Neural crest cell (in vitro differentiated cells): ENCODE data around the gene LRRC7. TPM values are rescaled to one million over a fixed set of nuclear protein-coding genes. Genes with fewer than 3 reads are reported as not detected.

Source experiments
- DNase-seq: peaks from one replicate; pipeline ENCODE4 v3.0.0; 2021; ENCODE audit warnings: low read depth, mixed read lengths, low spot score
- H3K27ac Mint-ChIP-seq: one replicate; pipeline ENCODE4 v1.8.0; 2021; ENCODE audit warnings: mild to moderate bottlenecking, mixed read lengths; ENCODE audit not compliant: unreplicated experiment
- H3K27me3 Mint-ChIP-seq: 2 replicates; pipeline ENCODE4 v1.8.0; 2021; ENCODE audit warnings: low read depth, mild to moderate bottlenecking, mixed read lengths
- H3K36me3 Mint-ChIP-seq: 2 replicates; pipeline ENCODE4 v1.8.0; 2021; ENCODE audit warnings: low read depth, mild to moderate bottlenecking, mixed read lengths
- H3K4me1 Mint-ChIP-seq: 2 replicates; pipeline ENCODE4 v1.8.0; 2021; ENCODE audit warnings: mixed read lengths
- H3K4me3 Mint-ChIP-seq: one replicate; pipeline ENCODE4 v1.8.0; 2021; ENCODE audit warnings: mild to moderate bottlenecking, mixed read lengths
- H3K9me3 Mint-ChIP-seq: 2 replicates; pipeline ENCODE4 v1.8.0; 2021; ENCODE audit warnings: mixed read lengths
- total RNA-seq: library from RNA; stranded (reverse); gene quantifications from 2 replicates; pipeline ENCODE4 v1.2.1, GENCODE V29; 2021
- TF ChIP-seq, protein P1 (sequence below): fragments of 200-600 bp; sonication (generic); conservative IDR thresholded peaks from 2 replicates; pipeline ENCODE4 v1.5.0; 2021; ENCODE audit warnings: antibody characterized with exemption, mild to moderate bottlenecking

Gene LRRC7
- total RNA-seq, 1 donor from 2014 or later = 2.4 TPM

DNA sequence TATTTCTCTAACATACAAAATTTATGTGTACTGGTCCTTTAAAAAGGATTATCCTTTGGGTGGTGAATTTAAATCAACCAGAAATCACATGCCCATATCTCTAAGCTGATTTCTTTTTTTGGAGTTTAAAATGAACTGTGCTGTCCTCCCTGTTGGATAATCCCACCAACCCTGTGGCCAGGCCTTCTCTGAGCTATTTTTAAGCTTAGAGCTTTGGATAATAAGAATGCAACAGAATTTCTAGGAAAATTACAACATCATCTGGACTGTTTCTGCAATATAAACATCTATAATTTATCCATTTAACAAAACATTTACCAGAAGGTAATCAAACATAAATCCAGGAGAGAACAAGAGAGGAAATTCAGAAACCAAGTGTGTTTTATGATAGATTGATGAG, 549.3 kb downstream of the LRRC7 start:
- H3K36me3 Mint-ChIP-seq = no peaks in the 10 kb centered on the region
- no peaks in the 10 kb centered on the region for H3K27me3 Mint-ChIP-seq
- H3K4me3 Mint-ChIP-seq = no peak overlapping the region
- TF ChIP-seq, protein P1, sequence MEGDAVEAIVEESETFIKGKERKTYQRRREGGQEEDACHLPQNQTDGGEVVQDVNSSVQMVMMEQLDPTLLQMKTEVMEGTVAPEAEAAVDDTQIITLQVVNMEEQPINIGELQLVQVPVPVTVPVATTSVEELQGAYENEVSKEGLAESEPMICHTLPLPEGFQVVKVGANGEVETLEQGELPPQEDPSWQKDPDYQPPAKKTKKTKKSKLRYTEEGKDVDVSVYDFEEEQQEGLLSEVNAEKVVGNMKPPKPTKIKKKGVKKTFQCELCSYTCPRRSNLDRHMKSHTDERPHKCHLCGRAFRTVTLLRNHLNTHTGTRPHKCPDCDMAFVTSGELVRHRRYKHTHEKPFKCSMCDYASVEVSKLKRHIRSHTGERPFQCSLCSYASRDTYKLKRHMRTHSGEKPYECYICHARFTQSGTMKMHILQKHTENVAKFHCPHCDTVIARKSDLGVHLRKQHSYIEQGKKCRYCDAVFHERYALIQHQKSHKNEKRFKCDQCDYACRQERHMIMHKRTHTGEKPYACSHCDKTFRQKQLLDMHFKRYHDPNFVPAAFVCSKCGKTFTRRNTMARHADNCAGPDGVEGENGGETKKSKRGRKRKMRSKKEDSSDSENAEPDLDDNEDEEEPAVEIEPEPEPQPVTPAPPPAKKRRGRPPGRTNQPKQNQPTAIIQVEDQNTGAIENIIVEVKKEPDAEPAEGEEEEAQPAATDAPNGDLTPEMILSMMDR = no peak
- H3K9me3 Mint-ChIP-seq = no peaks in the 10 kb centered on the region
- H3K27ac Mint-ChIP-seq = no peak overlapping the region
- H3K4me1 Mint-ChIP-seq = peaks cover 7% of the 10 kb centered on the region
- DNase-seq = no peak

DNA sequence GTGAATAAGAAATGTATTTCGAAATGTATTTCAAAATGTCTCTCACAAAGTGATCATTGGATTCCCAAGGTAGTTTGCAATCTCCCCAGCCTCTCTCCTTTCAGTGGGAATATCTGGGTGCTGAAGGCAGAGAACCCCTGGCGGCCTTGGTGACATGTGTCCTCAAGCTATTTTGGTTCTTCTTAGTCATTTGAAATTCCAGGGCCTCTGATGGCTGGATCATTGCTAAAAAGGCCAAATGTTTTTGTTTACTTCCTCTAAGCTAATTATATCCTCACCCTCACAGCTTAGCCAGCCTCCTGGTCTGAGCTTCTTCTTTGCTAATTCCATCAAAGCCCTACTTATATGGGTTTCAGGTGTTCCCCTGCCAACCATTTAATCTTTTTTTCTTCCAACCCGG, 566.4 kb downstream of the LRRC7 start:
- H3K27ac Mint-ChIP-seq = no peak overlapping the region
- peaks cover 15% of the 10 kb centered on the region for H3K4me1 Mint-ChIP-seq
- DNase-seq = no peak
- H3K9me3 Mint-ChIP-seq = no peaks in the 10 kb centered on the region
- TF ChIP-seq, protein P1 = no peak
- H3K27me3 Mint-ChIP-seq = no peaks in the 10 kb centered on the region
- H3K4me3 Mint-ChIP-seq = no peak overlapping the region
- no peaks in the 10 kb centered on the region for H3K36me3 Mint-ChIP-seq

DNA sequence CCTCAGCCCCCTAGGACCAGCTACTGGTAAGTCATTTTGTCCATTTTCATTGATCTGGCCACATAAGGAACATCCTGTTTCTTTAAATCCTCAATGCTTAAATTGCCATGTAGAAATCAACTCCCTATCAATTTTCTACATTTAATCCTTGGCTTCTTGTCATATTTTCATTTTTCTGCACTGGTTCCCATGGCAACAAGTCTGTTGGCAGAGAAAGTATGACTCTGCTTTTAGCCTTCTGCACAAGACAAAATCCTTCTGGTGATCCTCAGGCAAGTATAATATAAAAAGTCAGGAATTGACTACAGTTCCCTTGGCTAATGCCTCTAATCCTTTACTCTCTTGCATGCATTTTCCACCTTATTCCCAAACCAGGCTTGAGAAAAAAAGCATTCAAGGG, 572.6 kb downstream of the LRRC7 start:
- Mint-ChIP-seq H3K4me1 (peaks cover 17% of the 10 kb centered on the region), H3K27ac (no peak overlapping the region), H3K9me3 (no peaks in the 10 kb centered on the region), H3K4me3 (no peak overlapping the region), H3K27me3 (no peaks in the 10 kb centered on the region), H3K36me3 (no peaks in the 10 kb centered on the region)
- DNase-seq = no peak
- TF ChIP-seq, protein P1 = no peak

DNA sequence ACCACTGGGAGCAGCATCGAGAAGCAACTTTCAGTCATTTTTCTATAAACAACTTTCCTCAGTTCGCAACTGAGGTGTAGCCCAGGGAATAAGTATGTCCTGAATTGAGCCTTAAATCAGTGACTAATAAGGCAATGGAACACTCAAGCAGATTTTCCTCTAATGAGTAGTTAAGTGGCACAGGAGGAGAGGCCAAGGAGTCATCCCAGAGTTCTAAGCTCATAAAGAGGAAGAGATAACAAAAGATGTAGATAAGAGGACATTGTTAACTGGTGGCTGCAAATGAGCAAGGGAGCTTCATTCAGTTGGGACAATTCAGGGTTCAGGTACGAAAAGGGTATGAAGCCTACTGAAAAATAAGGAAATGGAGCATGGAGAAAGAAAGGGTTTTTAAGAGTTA, 573.2 kb downstream of the LRRC7 start:
- Mint-ChIP-seq H3K9me3 (no peaks in the 10 kb centered on the region), H3K36me3 (no peaks in the 10 kb centered on the region), H3K4me1 (peaks cover 17% of the 10 kb centered on the region), H3K4me3 (no peak overlapping the region), H3K27me3 (no peaks in the 10 kb centered on the region), H3K27ac (no peak overlapping the region)
- DNase-seq = no peak
- TF ChIP-seq, protein P1 = no peak

DNA sequence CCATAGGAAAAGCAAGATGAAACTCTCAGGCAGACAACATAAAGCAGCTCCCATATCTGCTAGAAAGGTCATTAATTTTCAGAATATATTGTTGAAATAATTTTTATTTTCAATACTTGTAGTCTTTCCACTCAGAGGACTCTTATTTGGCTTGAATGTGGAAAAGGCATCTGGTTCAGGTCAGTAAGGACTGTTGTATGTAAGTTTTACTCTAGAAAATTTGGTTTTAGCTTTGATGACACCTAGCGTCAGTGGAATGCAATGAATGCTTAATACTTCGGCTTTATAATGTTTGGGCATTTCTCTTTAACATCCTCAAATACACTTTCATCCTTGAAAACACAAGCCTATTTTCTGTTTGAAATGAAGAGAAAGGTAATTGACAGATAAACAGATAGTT, 574.4 kb downstream of the LRRC7 start:
- H3K4me3 Mint-ChIP-seq = no peak overlapping the region
- no peaks in the 10 kb centered on the region for H3K36me3 Mint-ChIP-seq
- TF ChIP-seq, protein P1 = peak; percentile 44
- no peaks in the 10 kb centered on the region for H3K9me3 Mint-ChIP-seq
- H3K4me1 Mint-ChIP-seq = peaks cover 15% of the 10 kb centered on the region
- H3K27me3 Mint-ChIP-seq = no peaks in the 10 kb centered on the region
- no peak for DNase-seq
- no peak overlapping the region for H3K27ac Mint-ChIP-seq
